Type B pancreatic cell (in vitro differentiated cells): ENCODE results near the gene THOP1. TPM values are rescaled to one million over a fixed set of nuclear protein-coding genes. Genes with fewer than 3 reads are reported as not detected.

Experiments used
- DNase-seq: peaks from one replicate; pipeline ENCODE4 v3.0.0; 2021; ENCODE audit warnings: mixed read lengths; ENCODE audit not compliant: unreplicated experiment; ENCODE audit errors: extremely low spot score
- H3K27ac Mint-ChIP-seq: 2 replicates; pipeline ENCODE4 v1.8.0; 2021; ENCODE audit warnings: mild to moderate bottlenecking, mixed read lengths
- H3K27me3 Mint-ChIP-seq: 2 replicates; pipeline ENCODE4 v1.8.0; 2021; ENCODE audit warnings: mixed read lengths
- H3K36me3 Mint-ChIP-seq: 2 replicates; pipeline ENCODE4 v1.8.0; 2021; ENCODE audit warnings: mixed read lengths
- H3K4me1 Mint-ChIP-seq: one replicate; pipeline ENCODE4 v1.8.0; 2021; ENCODE audit warnings: mixed read lengths; ENCODE audit not compliant: unreplicated experiment
- H3K4me3 Mint-ChIP-seq: 2 replicates; pipeline ENCODE4 v1.8.0; 2021; ENCODE audit warnings: mild to moderate bottlenecking, mixed read lengths
- H3K9me3 Mint-ChIP-seq: 2 replicates; pipeline ENCODE4 v1.8.0; 2021; ENCODE audit warnings: mixed read lengths
- CTCF ChIP-seq: fragments of 200-600 bp; sonication (generic); conservative IDR thresholded peaks from 2 replicates; pipeline ENCODE4 v1.5.0; 2021; ENCODE audit warnings: antibody characterized with exemption, mild to moderate bottlenecking
- total RNA-seq: library from RNA; stranded (reverse); gene quantifications from 2 replicates; pipeline ENCODE4 v1.2.1, GENCODE V29; 2021; ENCODE audit warnings: low replicate concordance

The THOP1 gene
- total RNA-seq, 1 donor from 2014 or later = 109 TPM

- no peaks in the 10 kb centered on the region for H3K27me3 Mint-ChIP-seq
- peaks cover 30% of the 10 kb centered on the region for H3K4me1 Mint-ChIP-seq
- H3K4me3 Mint-ChIP-seq = peak overlapping the region; percentile 92
- TF ChIP-seq CTCF = no peak
- peak overlapping the region; percentile 93 for H3K27ac Mint-ChIP-seq
- H3K36me3 Mint-ChIP-seq = no peaks in the 10 kb centered on the region
- peaks cover 3% of the 10 kb centered on the region for H3K9me3 Mint-ChIP-seq
- no peak for DNase-seq
Measured at GRCh38 chr19:2782329-2782935, 2.9 kb upstream of the THOP1 start.

- Mint-ChIP-seq H3K27ac (peak within 1 kb of the TSS; percentile 98), H3K9me3 (peaks cover 3% of the 10 kb centered on the region), H3K27me3 (no peaks in the 10 kb centered on the region), H3K4me1 (peaks cover 32% of the 10 kb centered on the region), H3K36me3 (no peaks in the 10 kb centered on the region), H3K4me3 (peak within 1 kb of the TSS; percentile 92)
- TF ChIP-seq CTCF = peak; percentile 64
- DNase-seq = peak; percentile 97
Measured at GRCh38 chr19:2782936-2783780, 2.1 kb upstream of the THOP1 start, which contains the start of gene SGTA. SGTA (minus strand) TSS chr19:2783273; CDS start chr19:2769068, 14,205 bp downstream.

- TF ChIP-seq CTCF = no peak
- Mint-ChIP-seq H3K27me3 (no peaks in the 10 kb centered on the region), H3K27ac (peak overlapping the region; percentile 98), H3K4me3 (peak overlapping the region; percentile 92), H3K4me1 (peaks cover 32% of the 10 kb centered on the region), H3K36me3 (no peaks in the 10 kb centered on the region), H3K9me3 (peaks cover 3% of the 10 kb centered on the region)
- DNase-seq = no peak
Measured at GRCh38 chr19:2783781-2784145, 1.5 kb upstream of the THOP1 start.

- Mint-ChIP-seq H3K9me3 (peaks cover 3% of the 10 kb centered on the region), H3K4me1 (peaks cover 23% of the 10 kb centered on the region), H3K27ac (no peak overlapping the region), H3K4me3 (peak overlapping the region; percentile 78), H3K36me3 (no peaks in the 10 kb centered on the region), H3K27me3 (no peaks in the 10 kb centered on the region)
- no peak for DNase-seq
- no peak for TF ChIP-seq CTCF
Measured at GRCh38 chr19:2787115-2787514, 1.8 kb downstream of the THOP1 start.

GRCh38 chr19:2788237-2788636 lies 2.9 kb downstream of the THOP1 start:
- H3K27me3 Mint-ChIP-seq = no peaks in the 10 kb centered on the region
- H3K36me3 Mint-ChIP-seq = no peaks in the 10 kb centered on the region
- no peak for DNase-seq
- H3K9me3 Mint-ChIP-seq = peaks cover 3% of the 10 kb centered on the region
- peak overlapping the region; percentile 70 for H3K4me3 Mint-ChIP-seq
- TF ChIP-seq CTCF = no peak
- H3K4me1 Mint-ChIP-seq = peaks cover 18% of the 10 kb centered on the region
- no peak overlapping the region for H3K27ac Mint-ChIP-seq
